ENCODE data around the gene FUT6. TPM values are rescaled to one million over a fixed set of nuclear protein-coding genes. Genes with fewer than 3 reads are reported as not detected.

FUT6 gene
- total RNA-seq, 1 experiment from 2014 or later, result not detected

DNA sequence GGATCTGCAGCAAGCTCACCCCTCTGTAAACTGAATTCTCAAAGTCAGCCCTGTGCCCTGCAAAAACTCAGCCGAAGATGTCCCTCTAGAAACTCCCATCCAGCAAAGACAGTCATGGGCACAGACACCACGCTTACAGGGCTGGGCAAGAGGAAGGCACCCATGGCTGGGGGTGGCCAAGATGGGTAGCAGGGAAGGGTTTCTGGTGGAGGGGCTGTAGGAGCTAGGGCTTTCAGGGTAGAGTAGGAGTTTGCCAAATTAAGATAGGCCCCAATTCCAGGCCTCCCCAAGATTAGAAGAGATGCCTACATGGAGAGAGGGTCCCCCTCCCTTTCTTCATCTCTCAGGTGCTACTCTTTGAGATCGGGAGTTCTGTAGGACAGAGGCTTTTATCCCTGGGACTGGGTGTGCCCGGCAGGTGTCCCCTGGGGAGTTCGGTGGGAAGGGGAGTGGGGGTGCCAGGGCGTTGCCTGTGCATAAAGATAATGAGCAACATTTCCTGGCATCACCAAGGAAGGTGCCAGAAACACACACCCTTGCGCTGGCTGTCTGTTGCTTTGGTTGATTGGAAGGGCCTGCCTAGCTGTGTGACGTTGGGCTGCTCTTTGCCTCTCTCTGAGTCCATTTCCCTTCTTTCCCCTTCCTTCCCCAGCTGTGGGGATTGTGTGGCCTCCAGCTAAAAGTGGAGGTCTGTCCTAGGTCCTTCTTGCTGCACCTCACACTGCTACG lies 25.2 kb downstream of the FUT6 start:
- H3K4me3 ChIP-seq, result no peak overlapping the region
- H3K4me1 ChIP-seq (replicated peaks), result no peaks in the 10 kb centered on the region
- no peaks in the 10 kb centered on the region for H3K36me3 ChIP-seq
- H3K9me3 ChIP-seq (replicated peaks), result no peaks in the 10 kb centered on the region
- DNase-seq (ENCODE audit: low read depth in 1 of 2, low spot score in 2 of 2), result no peak
- no peak overlapping the region for H3K27ac ChIP-seq
- no peaks in the 10 kb centered on the region for H3K27me3 ChIP-seq (replicated peaks)

GRCh38 chr19:5811117-5811516 lies 28.4 kb downstream of the FUT6 start:
- Histone ChIP-seq H3K27me3 (replicated peaks) (0 out of 2 replicates have a peak, but pooled peaks cover under 1% of the 10 kb centered on the region), H3K4me1 (replicated peaks) (peaks cover 2% of the 10 kb centered on the region), H3K27ac (no peak overlapping the region), H3K9me3 (replicated peaks) (no peaks in the 10 kb centered on the region), H3K4me3 (no peak overlapping the region), H3K36me3 (no peaks in the 10 kb centered on the region)
- DNase-seq (ENCODE audit: low read depth in 1 of 2, low spot score in 2 of 2), result no peak

- no peak overlapping the region for H3K4me3 ChIP-seq
- no peak for DNase-seq (ENCODE audit: low read depth in 1 of 2, low spot score in 2 of 2)
Observed at GRCh38 chr19:5809469-5809868, 30.0 kb downstream of the FUT6 start.

DNA sequence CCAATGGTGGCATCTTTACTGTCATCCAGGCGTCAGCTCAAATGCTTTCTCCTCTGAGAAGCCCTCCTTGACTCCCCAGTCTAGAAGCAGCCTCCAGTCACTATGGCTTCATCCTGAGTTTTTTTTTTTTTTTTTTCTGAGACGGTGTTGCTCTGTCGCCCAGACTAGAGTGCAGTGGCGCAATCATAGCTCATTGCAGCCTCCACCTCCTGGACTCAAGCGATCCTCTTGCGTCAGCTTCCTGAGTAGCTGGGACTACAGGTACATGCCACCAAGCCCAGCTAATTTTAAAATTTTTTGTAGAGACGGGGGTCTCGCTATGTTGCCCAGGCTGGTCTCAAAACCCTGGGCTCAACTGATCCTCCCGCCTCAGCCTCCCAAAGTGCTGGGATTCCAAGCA lies 30.4 kb downstream of the FUT6 start:
- H3K27me3 ChIP-seq (replicated peaks), result peaks cover 6% of the 10 kb centered on the region; the same call in 1 of the 2 replicates
- H3K27ac ChIP-seq, result no peak overlapping the region
- H3K9me3 ChIP-seq (replicated peaks), result no peaks in the 10 kb centered on the region
- no peaks in the 10 kb centered on the region for H3K36me3 ChIP-seq
- H3K4me1 ChIP-seq (replicated peaks), result peaks cover 17% of the 10 kb centered on the region
- no peak overlapping the region for H3K4me3 ChIP-seq
- DNase-seq (ENCODE audit: low read depth in 1 of 2, low spot score in 2 of 2), result no peak

More at GRCh38 chr19:5809469-5809868, 30.0 kb downstream of the FUT6 start:
- Histone ChIP-seq H3K27me3 (replicated peaks) (peaks cover 5% of the 10 kb centered on the region; the same call in 1 of the 2 replicates), H3K27ac (no peak overlapping the region), H3K4me1 (replicated peaks) (peaks cover 13% of the 10 kb centered on the region), H3K36me3 (no peaks in the 10 kb centered on the region), H3K9me3 (replicated peaks) (no peaks in the 10 kb centered on the region)

GRCh38 chr19:5808120-5808816 lies 31.2 kb downstream of the FUT6 start:
- Histone ChIP-seq H3K27ac (no peak overlapping the region), H3K9me3 (replicated peaks) (no peaks in the 10 kb centered on the region), H3K4me1 (replicated peaks) (peaks cover 22% of the 10 kb centered on the region), H3K4me3 (no peak overlapping the region), H3K36me3 (no peaks in the 10 kb centered on the region), H3K27me3 (replicated peaks) (peaks cover 6% of the 10 kb centered on the region; the same call in 1 of the 2 replicates)
- DNase-seq (ENCODE audit: low read depth in 1 of 2, low spot score in 2 of 2), result no peak

GRCh38 chr19:5806905-5807304 lies 32.6 kb downstream of the FUT6 start:
- Histone ChIP-seq H3K4me1 (replicated peaks) (peaks cover 22% of the 10 kb centered on the region), H3K27ac (no peak overlapping the region), H3K9me3 (replicated peaks) (no peaks in the 10 kb centered on the region), H3K36me3 (no peaks in the 10 kb centered on the region), H3K4me3 (no peak overlapping the region), H3K27me3 (replicated peaks) (peaks cover 6% of the 10 kb centered on the region; the same call in 1 of the 2 replicates)
- DNase-seq (ENCODE audit: low read depth in 1 of 2, low spot score in 2 of 2), result no peak

GRCh38 chr19:5806133-5806489 lies 33.4 kb downstream of the FUT6 start:
- H3K36me3 ChIP-seq, result no peaks in the 10 kb centered on the region
- peaks cover 22% of the 10 kb centered on the region for H3K4me1 ChIP-seq (replicated peaks)
- H3K27me3 ChIP-seq (replicated peaks), result peaks cover 6% of the 10 kb centered on the region; the same call in 1 of the 2 replicates

DNA sequence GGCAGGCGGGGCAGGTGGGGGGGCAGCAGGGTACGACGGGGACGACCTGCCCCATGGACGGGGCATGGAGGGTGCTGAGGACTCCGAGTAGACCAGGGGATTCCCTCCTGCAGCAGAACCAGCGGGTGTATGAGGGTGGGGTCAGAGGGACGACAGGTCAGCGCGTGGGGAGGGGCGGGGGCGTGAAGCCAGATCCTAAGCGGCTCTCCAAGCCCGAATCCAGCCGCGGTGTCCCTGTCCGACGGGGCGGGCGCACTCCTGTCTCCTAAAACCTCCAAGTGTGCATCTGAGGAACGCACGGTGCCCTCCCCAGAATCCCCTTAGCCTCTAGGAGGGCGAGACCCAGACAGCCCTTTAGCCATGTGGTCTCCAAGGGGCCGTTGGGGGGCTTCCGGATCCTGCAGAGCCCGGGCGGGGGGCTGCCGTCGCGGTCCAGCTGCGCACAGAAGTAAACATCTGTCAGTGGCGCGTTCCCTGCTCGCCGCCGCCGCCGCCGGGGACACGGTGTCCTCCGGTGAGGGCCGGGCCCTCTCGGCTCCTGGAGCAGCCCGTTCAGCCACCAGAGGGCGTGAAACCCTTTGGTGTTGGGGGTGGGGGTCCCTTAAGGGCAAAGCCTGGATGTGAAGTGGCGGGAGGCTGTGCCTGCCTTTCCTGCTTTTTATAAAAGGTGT lies 33.9 kb downstream of the FUT6 start:
- H3K9me3 ChIP-seq (replicated peaks), result no peaks in the 10 kb centered on the region
- no peak overlapping the region for H3K27ac ChIP-seq
- no peaks in the 10 kb centered on the region for H3K36me3 ChIP-seq
- peak overlapping the region; percentile 36 for H3K4me3 ChIP-seq
- peaks cover 6% of the 10 kb centered on the region; the same call in 1 of the 2 replicates for H3K27me3 ChIP-seq (replicated peaks)
- peak; percentile 76 to 83 for DNase-seq (ENCODE audit: low read depth in 1 of 2, low spot score in 2 of 2)
- H3K4me1 ChIP-seq (replicated peaks), result peaks cover 22% of the 10 kb centered on the region

More at GRCh38 chr19:5806133-5806489, 33.4 kb downstream of the FUT6 start:
- Histone ChIP-seq H3K4me3 (peak overlapping the region; percentile 36), H3K9me3 (replicated peaks) (no peaks in the 10 kb centered on the region), H3K27ac (no peak overlapping the region)
- DNase-seq (ENCODE audit: low read depth in 1 of 2, low spot score in 2 of 2), result no peak

- Histone ChIP-seq H3K4me1 (replicated peaks) (peaks cover 22% of the 10 kb centered on the region), H3K9me3 (replicated peaks) (no peaks in the 10 kb centered on the region), H3K27ac (no peak within 1 kb of the TSS), H3K4me3 (peak within 1 kb of the TSS; percentile 36), H3K36me3 (no peaks in the 10 kb centered on the region), H3K27me3 (replicated peaks) (peaks cover 6% of the 10 kb centered on the region; the same call in 1 of the 2 replicates)
- peak in 1 of 2 experiments; percentile 31 for DNase-seq (ENCODE audit: low read depth in 1 of 2, low spot score in 2 of 2)
Observed at GRCh38 chr19:5804516-5805461, 34.7 kb downstream of the FUT6 start, which contains the start of gene NRTN. NRTN (plus strand) TSS chr19:5805067; CDS start chr19:5824166, 19,099 bp downstream.

DNA sequence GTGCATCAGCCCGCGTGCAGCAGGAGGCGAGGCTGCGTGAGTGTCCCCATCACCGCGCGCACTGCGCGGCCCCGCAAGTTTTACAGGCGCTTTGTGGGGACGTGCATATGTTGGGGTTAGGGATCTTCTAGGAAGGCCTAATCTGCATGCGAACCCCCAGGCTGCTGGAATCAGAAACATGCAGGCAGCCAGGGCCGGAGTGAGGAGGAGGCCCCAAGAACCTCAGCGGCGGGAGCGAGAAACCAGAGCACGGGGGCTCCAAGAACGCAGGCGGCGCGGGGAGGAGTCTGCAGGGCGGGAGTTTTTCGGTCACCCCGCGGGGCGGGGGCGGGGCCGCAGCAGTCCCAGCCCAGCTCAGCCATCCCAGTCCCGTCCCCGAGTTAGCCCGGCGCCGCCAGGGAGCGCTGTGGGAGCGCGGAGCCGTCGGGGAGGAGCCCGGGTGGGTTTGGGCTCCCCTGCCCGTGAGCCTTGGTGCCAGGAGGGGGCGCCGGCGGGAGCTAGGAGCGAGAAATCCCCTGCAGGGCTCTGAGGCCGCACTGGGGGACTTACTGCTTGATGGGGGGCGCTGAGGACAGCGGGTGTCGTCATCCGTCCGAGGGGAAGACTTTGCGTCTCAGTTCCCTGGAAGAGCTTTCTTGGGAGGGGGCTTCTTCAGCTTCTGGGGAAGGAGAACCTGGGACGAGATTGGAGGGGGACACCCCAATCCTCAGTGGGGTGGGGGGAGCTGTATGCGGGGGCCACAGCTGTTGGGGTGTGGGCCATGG lies 35.6 kb downstream of the FUT6 start:
- peak; percentile 94 to 95 for DNase-seq (ENCODE audit: low read depth in 1 of 2, low spot score in 2 of 2)
- no peaks in the 10 kb centered on the region for H3K9me3 ChIP-seq (replicated peaks)

DNA sequence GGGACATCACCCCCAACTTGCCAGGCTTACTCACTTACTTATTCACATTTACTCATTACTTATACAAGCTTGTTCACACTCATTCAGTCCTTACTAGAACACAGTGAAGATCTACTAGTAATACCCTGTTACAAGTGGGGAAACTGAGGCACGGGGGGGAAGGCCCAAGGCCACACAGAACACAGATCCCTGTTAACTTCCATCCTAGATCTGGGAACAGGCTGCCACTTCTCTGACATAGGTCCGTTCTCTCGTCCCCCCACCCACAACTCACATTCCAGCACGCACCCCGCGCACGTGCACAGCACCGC lies 36.1 kb downstream of the FUT6 start:
- H3K9me3 ChIP-seq (replicated peaks), result no peaks in the 10 kb centered on the region
- peaks cover 22% of the 10 kb centered on the region for H3K4me1 ChIP-seq (replicated peaks)
- peaks cover 6% of the 10 kb centered on the region; the same call in 1 of the 2 replicates for H3K27me3 ChIP-seq (replicated peaks)
- H3K36me3 ChIP-seq, result no peaks in the 10 kb centered on the region
- DNase-seq (ENCODE audit: low read depth in 1 of 2, low spot score in 2 of 2), result no peak
- H3K27ac ChIP-seq, result no peak overlapping the region
- H3K4me3 ChIP-seq, result no peak overlapping the region

More for the DNA sequence above, 35.6 kb downstream of the FUT6 start:
- Histone ChIP-seq H3K27ac (no peak overlapping the region), H3K36me3 (no peaks in the 10 kb centered on the region), H3K4me1 (replicated peaks) (peaks cover 22% of the 10 kb centered on the region), H3K27me3 (replicated peaks) (peaks cover 6% of the 10 kb centered on the region; the same call in 1 of the 2 replicates), H3K4me3 (peak overlapping the region; percentile 2; the same call in 1 of the 2 replicates)

GRCh38 chr19:5801796-5802619 lies 37.5 kb downstream of the FUT6 start:
- Histone ChIP-seq H3K27me3 (replicated peaks) (peaks cover 6% of the 10 kb centered on the region; the same call in 1 of the 2 replicates), H3K4me3 (no peak overlapping the region), H3K27ac (no peak overlapping the region), H3K4me1 (replicated peaks) (peaks cover 22% of the 10 kb centered on the region), H3K9me3 (replicated peaks) (no peaks in the 10 kb centered on the region), H3K36me3 (no peaks in the 10 kb centered on the region)
- no peak for DNase-seq (ENCODE audit: low read depth in 1 of 2, low spot score in 2 of 2)
